PC-3 (cell line): ENCODE data around the gene NCOA1. TPM values are rescaled to one million over a fixed set of nuclear protein-coding genes. Genes with fewer than 3 reads are reported as not detected.

Source experiments
- ATAC-seq: fragments of 200-7000 bp; cut with Tn5 transposase; 2 replicates; pipeline ENCODE4 v1.9.1; 2020; ENCODE audit warnings: mild to moderate bottlenecking, moderate library complexity
- BruUV-seq: library from RNA; stranded (reverse); fragments of 400-500 nt; replicated peaks from 2 replicates; lab custom pipeline; 2021; lab: Mats Ljungman, UMichigan
- CTCF ChIA-PET: fragments of 300-600 bp; sonication (Branson Sonifier 250); formaldehyde crosslinking; loops from one replicate; lab custom pipeline; 2022; ENCODE audit warnings: antibody characterized with exemption; lab: Charles Lee
- POLR2A ChIA-PET: fragments of 300-600 bp; sonication (Branson Sonifier 250); formaldehyde crosslinking; loops from one replicate; lab custom pipeline; 2022; ENCODE audit warnings: antibody characterized with exemption; ENCODE audit not compliant: unreplicated experiment; lab: Charles Lee
- DNase-seq: peaks from one replicate; pipeline ENCODE4 v3.0.0-alpha.2; 2015
- H2AFZ ChIP-seq: fragments of 300-600 bp; sonication (generic); 2 replicates; pipeline ENCODE4 v1.6.0; 2016; ENCODE audit warnings: antibody characterized with exemption, low read length
- H3F3A ChIP-seq: fragments of 300-600 bp; sonication (generic); one replicate; pipeline ENCODE4 v1.6.0; 2017; ENCODE audit warnings: antibody characterized with exemption, low read length, control low read depth, mild to moderate bottlenecking; ENCODE audit not compliant: unreplicated experiment
- H3K27ac ChIP-seq: fragments of 300-600 bp; sonication (generic); 2 replicates; pipeline ENCODE4 v1.5.1; 2016; ENCODE audit warnings: mild to moderate bottlenecking, low read length
- H3K27me3 ChIP-seq: fragments of 300-600 bp; sonication (generic); 2 replicates; pipeline ENCODE4 v1.6.1; 2016; ENCODE audit warnings: low read length, mixed read lengths
- H3K36me3 ChIP-seq: fragments of 300-600 bp; sonication (generic); 2 replicates; pipeline ENCODE4 v1.6.1; 2016; ENCODE audit warnings: low read depth, mixed run types, low read length, mixed read lengths
- H3K4me1 ChIP-seq: fragments of 300-600 bp; sonication (generic); 2 replicates; pipeline ENCODE4 v1.5.1; 2016; ENCODE audit warnings: low read length; ENCODE audit not compliant: insufficient read depth
- H3K4me2 ChIP-seq: fragments of 300-600 bp; sonication (generic); 2 replicates; pipeline ENCODE4 v1.6.0; 2016; ENCODE audit warnings: low read length
- H3K4me3 ChIP-seq: fragments of 300-600 bp; sonication (generic); 2 replicates; pipeline ENCODE4 v1.5.1; 2016; ENCODE audit warnings: mild to moderate bottlenecking, low read length, mixed read lengths
- H3K79me2 ChIP-seq: fragments of 300-600 bp; sonication (generic); 2 replicates; pipeline ENCODE4 v1.6.1; 2017; ENCODE audit warnings: low read length, mixed read lengths
- H3K9ac ChIP-seq: fragments of 300-600 bp; sonication (generic); 2 replicates; pipeline ENCODE4 v1.6.0; 2016; ENCODE audit warnings: mild to moderate bottlenecking, low read length
- H3K9me2 ChIP-seq: fragments of 300-600 bp; sonication (generic); replicated peaks from 2 replicates; pipeline ENCODE4 v1.6.1; 2016; ENCODE audit warnings: mixed run types, low read length, mixed read lengths
- H3K9me3 ChIP-seq: fragments of 300-600 bp; sonication (generic); 2 replicates; pipeline ENCODE4 v1.6.1; 2016; ENCODE audit warnings: low read length, mixed read lengths
- H4K20me1 ChIP-seq: fragments of 300-600 bp; sonication (generic); 2 replicates; pipeline ENCODE4 v1.6.1; 2016; ENCODE audit warnings: low read length, mixed read lengths
- CTCF ChIP-seq: fragments of 300-600 bp; sonication (generic); conservative IDR thresholded peaks from 2 replicates; pipeline ENCODE4 v1.5.1; 2017; ENCODE audit warnings: antibody characterized with exemption, low read depth, mild to moderate bottlenecking, low read length
- EZH2 ChIP-seq: fragments of 300-600 bp; sonication (generic); IDR thresholded peaks from one replicate; pipeline ENCODE4 v1.6.1; 2017; ENCODE audit warnings: antibody characterized with exemption, mild to moderate bottlenecking, low read length; ENCODE audit not compliant: unreplicated experiment
- EZH2phosphoT487 ChIP-seq: fragments of 300-600 bp; sonication (generic); IDR thresholded peaks from 2 replicates; pipeline ENCODE4 v1.6.1; 2018; ENCODE audit warnings: mild to moderate bottlenecking, antibody characterized with exemption, low read length, borderline replicate concordance
- intact Hi-C: fragments of 100-400 bp; cut with micrococcal nuclease; formaldehyde crosslinking; loops from 2 replicates; pipeline ENCODE4 v1.9.0; 2023
- total RNA-seq: library from RNA; depleted of rRNA; stranded (reverse); fragments of >200 nt; gene quantifications from 2 replicates; pipeline ENCODE4 v1.2.3, GENCODE V29; 2014

NCOA1 gene
- total RNA-seq, 1 experiment from 2014 or later, result 7.5 TPM

- Histone ChIP-seq H3K9me2 (no peaks in the 10 kb centered on the region), H4K20me1 (no peaks in the 10 kb centered on the region), H3K4me1 (no peaks in the 10 kb centered on the region), H3K9me3 (no peaks in the 10 kb centered on the region), H3K4me2 (no peak overlapping the region), H3K4me3 (no peak overlapping the region), H2AFZ (no peak overlapping the region), H3K9ac (no peak overlapping the region), H3K79me2 (no peaks in the 10 kb centered on the region), H3K27me3 (no peaks in the 10 kb centered on the region), H3K27ac (no peak overlapping the region), H3K36me3 (no peaks in the 10 kb centered on the region), H3F3A (no peaks in the 10 kb centered on the region)
- ChIA-PET CTCF (no interaction called here), POLR2A (no interaction called here)
- TF ChIP-seq EZH2phosphoT487, result no peak
- no peak for TF ChIP-seq EZH2
- no peak for TF ChIP-seq CTCF
- intact Hi-C loops, result no loop called here
- ATAC-seq (no peak), DNase-seq (no peak)
- no TSS peak for BruUV-seq
Measured at GRCh38 chr2:24667542-24667941, 176.5 kb downstream of the NCOA1 start.

- H4K20me1 ChIP-seq, result no peaks in the 10 kb centered on the region
- no peaks in the 10 kb centered on the region; the same call in 1 of the 2 replicates for H3K4me1 ChIP-seq
- ChIA-PET CTCF (no interaction called here), POLR2A (no interaction called here)
- H3K79me2 ChIP-seq, result no peaks in the 10 kb centered on the region
- H3K9me2 ChIP-seq, result no peaks in the 10 kb centered on the region
- no peaks in the 10 kb centered on the region for H3K27me3 ChIP-seq
- H3K4me2 ChIP-seq, result no peak overlapping the region
- no peaks in the 10 kb centered on the region for H3K9me3 ChIP-seq
- H3K4me3 ChIP-seq, result no peak overlapping the region
- no peak for TF ChIP-seq EZH2
- no peak for TF ChIP-seq EZH2phosphoT487
- TF ChIP-seq CTCF, result no peak
- H3K9ac ChIP-seq, result no peak overlapping the region
- DNase-seq (no peak), ATAC-seq (no peak)
- H2AFZ ChIP-seq, result no peak overlapping the region
- H3K27ac ChIP-seq, result no peak overlapping the region
- no peaks in the 10 kb centered on the region for H3K36me3 ChIP-seq
- BruUV-seq, result no TSS peak
- no peaks in the 10 kb centered on the region for H3F3A ChIP-seq
- intact Hi-C loops, result no loop called here
Measured at GRCh38 chr2:24671230-24671629, 180.2 kb downstream of the NCOA1 start.

- Histone ChIP-seq H3K79me2 (no peaks in the 10 kb centered on the region), H3K4me2 (no peak overlapping the region), H3K36me3 (no peaks in the 10 kb centered on the region), H2AFZ (no peak overlapping the region), H3K9ac (no peak overlapping the region), H3K9me2 (no peaks in the 10 kb centered on the region), H3K27me3 (no peaks in the 10 kb centered on the region), H3K9me3 (no peaks in the 10 kb centered on the region), H3K27ac (no peak overlapping the region), H3K4me1 (no peaks in the 10 kb centered on the region; the same call in 1 of the 2 replicates), H4K20me1 (no peaks in the 10 kb centered on the region), H3K4me3 (no peak overlapping the region), H3F3A (no peaks in the 10 kb centered on the region)
- no TSS peak for BruUV-seq
- TF ChIP-seq EZH2, result no peak
- TF ChIP-seq CTCF, result no peak
- TF ChIP-seq EZH2phosphoT487, result no peak
- intact Hi-C loops, result no loop called here
- no peak for DNase-seq
- POLR2A ChIA-PET, result no interaction called here
- CTCF ChIA-PET, result no interaction called here
- ATAC-seq, result no peak
Measured at GRCh38 chr2:24672589-24672988, 181.5 kb downstream of the NCOA1 start.
